GM21447 (cell line): ENCODE measurements around the gene ABCG8.

ENCODE experiments used
- ATAC-seq: cut with Tn5 transposase; IDR thresholded peaks from one replicate; pipeline ENCODE4 v1.9.1; 2021; ENCODE audit not compliant: unreplicated experiment

The ABCG8 gene

GRCh38 chr2:43838560-43839267, at the start of gene ABCG8, which contains the start of gene ABCG5:
ABCG8 (plus strand) TSS chr2:43838971; CDS start chr2:43839054, 83 bp downstream.
ABCG5 (minus strand) TSS chr2:43838839; CDS start chr2:43838679, 160 bp downstream.
- no peak for ATAC-seq

- no peak for ATAC-seq
These were observed 48.6 kb upstream of the ABCG8 start for GRCh38 chr2:43790147-43790546.

- ATAC-seq, result no peak
These were observed 47.6 kb upstream of the ABCG8 start for GRCh38 chr2:43791035-43791765.

GRCh38 chr2:43792653-43793052, 46.1 kb upstream of the ABCG8 start:
- peak; percentile 80 for ATAC-seq

GRCh38 chr2:43794956-43795355, 43.8 kb upstream of the ABCG8 start:
- no peak for ATAC-seq

- no peak for ATAC-seq
These were observed 42.6 kb upstream of the ABCG8 start for GRCh38 chr2:43796206-43796605.

- no peak for ATAC-seq
These were observed 40.5 kb upstream of the ABCG8 start for GRCh38 chr2:43798300-43798699.

- no peak for ATAC-seq
These were observed 37.9 kb upstream of the ABCG8 start for GRCh38 chr2:43800894-43801293.

- no peak for ATAC-seq
These were observed 36.6 kb upstream of the ABCG8 start for GRCh38 chr2:43802135-43802534.

GRCh38 chr2:43803113-43803512, 35.7 kb upstream of the ABCG8 start:
- ATAC-seq, result no peak

- no peak for ATAC-seq
These were observed 32.1 kb upstream of the ABCG8 start for GRCh38 chr2:43806719-43807031.

- ATAC-seq, result no peak
These were observed 28.3 kb upstream of the ABCG8 start for GRCh38 chr2:43810452-43810851.

- no peak for ATAC-seq
These were observed 27.9 kb upstream of the ABCG8 start for GRCh38 chr2:43810888-43811287.

GRCh38 chr2:43812006-43812405, 26.8 kb upstream of the ABCG8 start:
- no peak for ATAC-seq

GRCh38 chr2:43812947-43813346, 25.8 kb upstream of the ABCG8 start:
- ATAC-seq, result no peak

- ATAC-seq, result no peak
These were observed 24.1 kb upstream of the ABCG8 start for GRCh38 chr2:43814711-43815110.

- no peak for ATAC-seq
These were observed 20.0 kb upstream of the ABCG8 start for GRCh38 chr2:43818761-43819160.

- ATAC-seq, result no peak
These were observed 19.1 kb upstream of the ABCG8 start for GRCh38 chr2:43819491-43820163.

- no peak for ATAC-seq
These were observed 15.9 kb upstream of the ABCG8 start for GRCh38 chr2:43822839-43823238.

GRCh38 chr2:43823751-43824150, 15.0 kb upstream of the ABCG8 start:
- ATAC-seq, result no peak

- ATAC-seq, result no peak
These were observed 14.3 kb upstream of the ABCG8 start for GRCh38 chr2:43824512-43824911.

GRCh38 chr2:43824951-43825493, 13.7 kb upstream of the ABCG8 start:
- no peak for ATAC-seq
